SK-N-MC (cell line): ENCODE data around the gene TMEM131.

Experiments
- EZH2 ChIP-seq: fragments of 200-600 bp; sonication (generic); IDR thresholded peaks from one replicate; pipeline ENCODE4 v1.6.1; 2017; ENCODE audit warnings: antibody characterized with exemption
- FOXP2 ChIP-seq: optimal IDR thresholded peaks from 2 replicates; pipeline ENCODE3; 2011; ENCODE audit warnings: mild to moderate bottlenecking, moderate library complexity; ENCODE audit not compliant: insufficient read depth; ENCODE audit errors: extremely low read length, control extremely low read depth
- POLR2AphosphoS5 ChIP-seq: IDR thresholded peaks from 2 replicates; pipeline ENCODE4 v1.6.1; 2012; ENCODE audit warnings: mild to moderate bottlenecking, low read depth, low read length, borderline replicate concordance

DNA sequence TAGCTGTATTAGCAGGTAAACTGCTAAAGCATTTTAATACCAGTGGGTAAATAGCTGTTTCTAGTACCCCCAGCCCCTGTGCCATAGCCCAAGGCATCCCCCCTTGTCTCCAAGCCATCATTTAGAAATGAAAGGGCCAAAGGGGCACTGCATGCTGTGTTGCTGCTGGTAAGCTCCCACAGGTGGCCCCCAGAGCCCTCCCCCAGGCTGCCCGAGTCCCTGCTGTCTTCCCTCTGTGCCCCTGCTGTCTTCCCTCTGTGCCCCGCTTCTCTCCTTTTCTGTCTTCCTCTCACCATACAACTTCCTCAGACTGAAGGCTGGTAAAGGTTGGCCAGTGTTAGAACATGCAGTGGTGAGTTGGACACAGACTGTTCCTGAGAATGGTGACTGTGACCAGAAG, 240.3 kb downstream of the TMEM131 start:
- TF ChIP-seq POLR2AphosphoS5 (no peak), EZH2 (no peak), FOXP2 (no peak)
